Neural cell (in vitro differentiated cells): ENCODE data around the gene ROBO1. TPM values are rescaled to one million over a fixed set of nuclear protein-coding genes. Genes with fewer than 3 reads are reported as not detected.

Source experiments
- H2AFZ ChIP-seq: fragments of 200-600, 300-800 bp; sonication (generic), shearing (Covaris generic); 2 replicates; pipeline ENCODE4 v1.6.0; 2014; ENCODE audit warnings: low read depth, mild to moderate bottlenecking, antibody characterized with exemption, low read length, moderate library complexity
- H3F3A ChIP-seq: fragments of 200-600 bp; shearing (Covaris generic); 2 replicates; pipeline ENCODE4 v1.6.1; 2016; ENCODE audit warnings: mild to moderate bottlenecking, moderate library complexity, mixed read lengths, antibody characterized with exemption, low read length; ENCODE audit not compliant: insufficient read depth, poor library complexity, severe bottlenecking
- H3K27ac ChIP-seq: fragments of 200-600, 300-800 bp; sonication (generic), shearing (Covaris generic); 2 replicates; pipeline ENCODE4 v1.5.1; 2014; ENCODE audit warnings: mild to moderate bottlenecking, low read length, moderate library complexity
- H3K27me3 ChIP-seq: fragments of 300-800, 200-600 bp; sonication (generic), shearing (Covaris generic); 2 replicates; pipeline ENCODE4 v1.6.0; 2014; ENCODE audit warnings: mild to moderate bottlenecking, low read depth, low read length, moderate library complexity; ENCODE audit not compliant: insufficient read depth
- H3K36me3 ChIP-seq: fragments of 300-800, 200-600 bp; sonication (generic), shearing (Covaris generic); 2 replicates; pipeline ENCODE4 v1.5.1; 2014; ENCODE audit warnings: mild to moderate bottlenecking, antibody characterized with exemption, low read length, moderate library complexity; ENCODE audit not compliant: insufficient read depth
- H3K4me2 ChIP-seq: fragments of 300-800, 200-600 bp; sonication (generic), shearing (Covaris generic); 2 replicates; pipeline ENCODE4 v1.6.0; 2014; ENCODE audit warnings: mild to moderate bottlenecking, low read length
- H3K4me3 ChIP-seq: fragments of 300-800, 200-600 bp; sonication (generic), shearing (Covaris generic); 2 replicates; pipeline ENCODE4 v1.5.1; 2014; ENCODE audit warnings: mild to moderate bottlenecking, low read length, moderate library complexity
- H3K79me2 ChIP-seq: fragments of 200-600 bp; shearing (Covaris generic); replicated peaks from 2 replicates; pipeline ENCODE4 v1.6.0; 2014; ENCODE audit warnings: mild to moderate bottlenecking, low read length, moderate library complexity; ENCODE audit not compliant: insufficient read depth
- H3K9ac ChIP-seq: fragments of 300-800, 200-600 bp; sonication (generic), shearing (Covaris generic); 2 replicates; pipeline ENCODE4 v1.6.1; 2016; ENCODE audit warnings: mild to moderate bottlenecking, low read length, mixed read lengths
- H3K9me2 ChIP-seq: fragments of 200-600 bp; shearing (Covaris generic); 2 replicates; pipeline ENCODE4 v1.6.1; 2016; ENCODE audit warnings: mild to moderate bottlenecking, low read length, mixed read lengths; ENCODE audit not compliant: insufficient read depth
- H3K9me3 ChIP-seq: fragments of 200-600, 300-800 bp; sonication (generic), shearing (Covaris generic); 2 replicates; pipeline ENCODE4 v1.6.1; 2016; ENCODE audit warnings: mild to moderate bottlenecking, mixed run types, low read length, moderate library complexity, mixed read lengths
- H4K20me1 ChIP-seq: fragments of 200-600 bp; shearing (Covaris generic); 2 replicates; pipeline ENCODE4 v1.6.1; 2016; ENCODE audit warnings: mild to moderate bottlenecking, mixed run types; ENCODE audit not compliant: insufficient read depth
- CTCF ChIP-seq: fragments of 450-650 bp; IDR thresholded peaks from 2 replicates; pipeline ENCODE4 v1.5.1; 2014; ENCODE audit warnings: antibody characterized with exemption, mild to moderate bottlenecking, moderate library complexity; ENCODE audit not compliant: poor library complexity, severe bottlenecking
- EP300 ChIP-seq: fragments of 450-650 bp; conservative IDR thresholded peaks from 2 replicates; pipeline ENCODE4 v1.6.1; 2014; ENCODE audit warnings: antibody characterized with exemption, mild to moderate bottlenecking, moderate library complexity; ENCODE audit not compliant: poor library complexity, severe bottlenecking
- EZH2 ChIP-seq: fragments of 200-600, 300-800 bp; shearing (Covaris generic), sonication (generic); IDR thresholded peaks from 2 replicates; pipeline ENCODE4 v1.6.1; 2014; ENCODE audit warnings: antibody characterized with exemption, low read length, borderline replicate concordance, mild to moderate bottlenecking; ENCODE audit not compliant: insufficient read depth, poor library complexity, severe bottlenecking
- MXI1 ChIP-seq: fragments of 450-650 bp; conservative IDR thresholded peaks from 2 replicates; pipeline ENCODE4 v1.6.1; 2014; ENCODE audit warnings: antibody characterized with exemption, mild to moderate bottlenecking; ENCODE audit not compliant: poor library complexity, severe bottlenecking
- POLR2AphosphoS5 ChIP-seq: IDR thresholded peaks from 2 replicates; pipeline ENCODE4 v1.6.1; 2012
- RAD21 ChIP-seq: fragments of 450-650 bp; conservative IDR thresholded peaks from 2 replicates; pipeline ENCODE4 v1.6.1; 2014; ENCODE audit warnings: antibody characterized with exemption, mild to moderate bottlenecking, moderate library complexity
- SMC3 ChIP-seq: fragments of 450-650 bp; conservative IDR thresholded peaks from 2 replicates; pipeline ENCODE4 v1.6.1; 2014; ENCODE audit warnings: antibody characterized with exemption, mild to moderate bottlenecking, moderate library complexity; ENCODE audit not compliant: poor library complexity
- TAF1 ChIP-seq: IDR thresholded peaks from 2 replicates; pipeline ENCODE4 v1.6.1; 2012; ENCODE audit warnings: low read depth
- polyA plus RNA-seq: library from polyadenylated mRNA; depleted of rRNA; stranded (reverse); fragments of >200 nt; gene quantifications from 2 replicates; pipeline ENCODE4 v1.2.3, GENCODE V29; 2014
- TF ChIP-seq, protein P1 (sequence below): IDR thresholded peaks from 2 replicates; pipeline ENCODE4 v1.6.1; 2012; ENCODE audit warnings: borderline replicate concordance

The ROBO1 gene
- polyA plus RNA-seq, 1 donor from 2014 or later = 183 TPM

GRCh38 chr3:78621061-78621716, 1146.6 kb downstream of the ROBO1 start:
- H3K27me3 ChIP-seq = no peaks in the 10 kb centered on the region
- no peak overlapping the region for H3K9ac ChIP-seq
- no peak overlapping the region for H3K27ac ChIP-seq
- no peaks in the 10 kb centered on the region for H3K9me3 ChIP-seq
- H3F3A ChIP-seq = no peaks in the 10 kb centered on the region
- H3K36me3 ChIP-seq = peaks cover 15% of the 10 kb centered on the region
- H3K4me3 ChIP-seq = no peak overlapping the region
- H3K4me2 ChIP-seq = no peak overlapping the region
- H2AFZ ChIP-seq = no peak overlapping the region
- TF ChIP-seq, protein P1, sequence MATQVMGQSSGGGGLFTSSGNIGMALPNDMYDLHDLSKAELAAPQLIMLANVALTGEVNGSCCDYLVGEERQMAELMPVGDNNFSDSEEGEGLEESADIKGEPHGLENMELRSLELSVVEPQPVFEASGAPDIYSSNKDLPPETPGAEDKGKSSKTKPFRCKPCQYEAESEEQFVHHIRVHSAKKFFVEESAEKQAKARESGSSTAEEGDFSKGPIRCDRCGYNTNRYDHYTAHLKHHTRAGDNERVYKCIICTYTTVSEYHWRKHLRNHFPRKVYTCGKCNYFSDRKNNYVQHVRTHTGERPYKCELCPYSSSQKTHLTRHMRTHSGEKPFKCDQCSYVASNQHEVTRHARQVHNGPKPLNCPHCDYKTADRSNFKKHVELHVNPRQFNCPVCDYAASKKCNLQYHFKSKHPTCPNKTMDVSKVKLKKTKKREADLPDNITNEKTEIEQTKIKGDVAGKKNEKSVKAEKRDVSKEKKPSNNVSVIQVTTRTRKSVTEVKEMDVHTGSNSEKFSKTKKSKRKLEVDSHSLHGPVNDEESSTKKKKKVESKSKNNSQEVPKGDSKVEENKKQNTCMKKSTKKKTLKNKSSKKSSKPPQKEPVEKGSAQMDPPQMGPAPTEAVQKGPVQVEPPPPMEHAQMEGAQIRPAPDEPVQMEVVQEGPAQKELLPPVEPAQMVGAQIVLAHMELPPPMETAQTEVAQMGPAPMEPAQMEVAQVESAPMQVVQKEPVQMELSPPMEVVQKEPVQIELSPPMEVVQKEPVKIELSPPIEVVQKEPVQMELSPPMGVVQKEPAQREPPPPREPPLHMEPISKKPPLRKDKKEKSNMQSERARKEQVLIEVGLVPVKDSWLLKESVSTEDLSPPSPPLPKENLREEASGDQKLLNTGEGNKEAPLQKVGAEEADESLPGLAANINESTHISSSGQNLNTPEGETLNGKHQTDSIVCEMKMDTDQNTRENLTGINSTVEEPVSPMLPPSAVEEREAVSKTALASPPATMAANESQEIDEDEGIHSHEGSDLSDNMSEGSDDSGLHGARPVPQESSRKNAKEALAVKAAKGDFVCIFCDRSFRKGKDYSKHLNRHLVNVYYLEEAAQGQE = no peak
- TF ChIP-seq CTCF (no peak), SMC3 (no peak), POLR2AphosphoS5 (no peak), RAD21 (no peak), EZH2 (no peak), MXI1 (no peak)
- no peaks in the 10 kb centered on the region for H3K9me2 ChIP-seq
- H3K79me2 ChIP-seq = no peaks in the 10 kb centered on the region
- no peaks in the 10 kb centered on the region for H4K20me1 ChIP-seq

DNA sequence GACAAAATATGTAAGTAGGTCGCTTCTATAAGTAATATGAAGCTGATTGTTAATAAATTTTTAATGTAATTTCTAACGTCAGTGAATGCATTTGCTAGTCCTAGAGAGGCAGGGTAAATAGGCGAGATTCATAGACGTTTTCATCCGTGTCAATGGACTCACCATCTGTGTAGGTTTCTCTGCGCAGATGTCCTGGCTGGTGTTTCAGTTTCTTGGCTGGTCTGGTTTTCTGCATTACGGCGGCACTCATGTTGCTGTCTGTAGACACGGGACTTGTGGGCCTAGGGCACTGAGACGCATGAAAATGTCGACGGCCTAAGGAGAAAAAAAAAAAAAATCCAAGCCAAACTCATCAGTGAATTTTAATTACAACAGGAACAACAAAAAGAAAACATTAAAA, 1153.3 kb downstream of the ROBO1 start:
- Histone ChIP-seq H3K36me3 (no peaks in the 10 kb centered on the region), H3K27me3 (no peaks in the 10 kb centered on the region), H3K27ac (peak overlapping the region; percentile 60), H3K9ac (no peak overlapping the region), H3K79me2 (no peaks in the 10 kb centered on the region), H3K4me2 (no peak overlapping the region), H3F3A (peaks cover 11% of the 10 kb centered on the region), H3K9me3 (no peaks in the 10 kb centered on the region), H3K9me2 (no peaks in the 10 kb centered on the region), H3K4me3 (no peak overlapping the region), H2AFZ (no peak overlapping the region), H4K20me1 (no peaks in the 10 kb centered on the region)
- TF ChIP-seq TAF1 (no peak), EP300 (no peak), SMC3 (no peak), POLR2AphosphoS5 (no peak), RAD21 (no peak), MXI1 (no peak), CTCF (no peak), EZH2 (no peak)
- TF ChIP-seq, protein P1 = no peak
